ENCODE results near the gene SMS.

GRCh38 chrX:22032084-22032483 lies 91.6 kb downstream of the SMS start, which contains the start of gene PHEX:
- TF ChIP-seq, protein P1, sequence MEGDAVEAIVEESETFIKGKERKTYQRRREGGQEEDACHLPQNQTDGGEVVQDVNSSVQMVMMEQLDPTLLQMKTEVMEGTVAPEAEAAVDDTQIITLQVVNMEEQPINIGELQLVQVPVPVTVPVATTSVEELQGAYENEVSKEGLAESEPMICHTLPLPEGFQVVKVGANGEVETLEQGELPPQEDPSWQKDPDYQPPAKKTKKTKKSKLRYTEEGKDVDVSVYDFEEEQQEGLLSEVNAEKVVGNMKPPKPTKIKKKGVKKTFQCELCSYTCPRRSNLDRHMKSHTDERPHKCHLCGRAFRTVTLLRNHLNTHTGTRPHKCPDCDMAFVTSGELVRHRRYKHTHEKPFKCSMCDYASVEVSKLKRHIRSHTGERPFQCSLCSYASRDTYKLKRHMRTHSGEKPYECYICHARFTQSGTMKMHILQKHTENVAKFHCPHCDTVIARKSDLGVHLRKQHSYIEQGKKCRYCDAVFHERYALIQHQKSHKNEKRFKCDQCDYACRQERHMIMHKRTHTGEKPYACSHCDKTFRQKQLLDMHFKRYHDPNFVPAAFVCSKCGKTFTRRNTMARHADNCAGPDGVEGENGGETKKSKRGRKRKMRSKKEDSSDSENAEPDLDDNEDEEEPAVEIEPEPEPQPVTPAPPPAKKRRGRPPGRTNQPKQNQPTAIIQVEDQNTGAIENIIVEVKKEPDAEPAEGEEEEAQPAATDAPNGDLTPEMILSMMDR (IDR thresholded peaks at IDR 0.05 in 8 of 11, conservative IDR thresholded peaks at IDR 0.05 in 3 of 11) = no peak
- TF ChIP-seq POLR2A (IDR thresholded peaks at IDR 0.05) (no peak), POLR2AphosphoS5 (IDR thresholded peaks at IDR 0.05) (no peak)

Measured in spleen (tissue), 7 donors.